Measurements from ENCODE around the gene SBNO1.

- TF ChIP-seq CTCF (conservative IDR thresholded peaks at IDR 0.05; ENCODE audit: low read depth, low read length) (no peak), EZH2 (IDR thresholded peaks at IDR 0.05; ENCODE audit: low read length, unreplicated experiment) (no peak), EZH2phosphoT487 (IDR thresholded peaks at IDR 0.05; ENCODE audit: borderline replicate concordance, low read length) (no peak)
These were observed 17.7 kb downstream of the SBNO1 start for GRCh38 chr12:123346946-123347345.
